HG03103 (cell line): ENCODE measurements around the gene SRP68.
"Not testable (repeated sequence)": the region's sequence is repeated elsewhere in the genome, so short reads cannot be mapped to it uniquely, and the experiment has no call there.

Experiments
- ATAC-seq: cut with Tn5 transposase; IDR thresholded peaks from one replicate; pipeline ENCODE4 v1.9.1; 2021; ENCODE audit warnings: low read depth; ENCODE audit not compliant: unreplicated experiment

The SRP68 gene

DNA sequence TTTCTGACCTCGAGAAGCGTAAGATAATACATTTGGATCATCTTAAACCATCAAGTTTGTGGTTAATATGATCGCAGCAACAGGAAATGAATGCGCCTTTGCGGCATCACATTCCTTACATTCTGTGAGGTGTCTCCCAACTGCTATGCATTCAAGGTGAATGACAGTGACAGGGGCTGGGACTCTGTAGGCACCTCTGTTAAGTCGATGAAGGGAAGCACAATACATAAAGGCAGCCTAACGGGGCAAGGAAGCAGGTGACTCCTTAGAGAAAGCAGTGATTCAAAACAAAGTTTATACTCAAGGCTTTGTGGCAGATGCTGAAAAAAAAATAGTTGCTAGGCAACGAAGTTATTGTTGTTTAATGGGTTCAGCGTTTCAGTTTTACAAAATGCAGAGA lies 23.6 kb downstream of the SRP68 start:
- ATAC-seq = no peak

DNA sequence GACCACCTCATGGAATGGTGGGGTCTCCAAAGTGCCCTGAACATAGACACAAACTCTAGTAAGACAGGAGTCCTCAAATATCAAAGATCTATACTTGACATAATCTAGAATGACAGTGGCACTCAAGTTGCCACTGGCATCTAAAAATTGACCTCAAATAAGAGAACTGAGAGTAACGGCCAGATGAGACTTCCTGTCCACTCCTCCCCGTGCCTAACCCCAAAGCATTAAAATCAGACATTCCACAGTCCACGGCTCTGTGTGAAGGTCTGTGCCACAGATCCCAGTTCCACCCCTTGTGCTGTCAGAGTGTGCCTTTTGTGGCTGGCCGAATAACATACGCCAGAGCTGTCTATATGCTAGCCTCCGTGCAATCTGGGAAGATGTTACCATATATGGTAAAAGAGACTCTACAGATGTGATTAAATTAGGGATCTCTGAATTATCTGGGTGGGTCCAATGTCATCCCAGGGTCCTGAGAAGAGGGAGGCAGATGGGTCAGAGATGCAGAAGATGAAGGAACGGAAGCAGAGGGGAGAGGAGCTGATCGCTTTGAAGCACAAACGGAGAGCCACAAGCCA lies 24.2 kb downstream of the SRP68 start:
- ATAC-seq = no peak

DNA sequence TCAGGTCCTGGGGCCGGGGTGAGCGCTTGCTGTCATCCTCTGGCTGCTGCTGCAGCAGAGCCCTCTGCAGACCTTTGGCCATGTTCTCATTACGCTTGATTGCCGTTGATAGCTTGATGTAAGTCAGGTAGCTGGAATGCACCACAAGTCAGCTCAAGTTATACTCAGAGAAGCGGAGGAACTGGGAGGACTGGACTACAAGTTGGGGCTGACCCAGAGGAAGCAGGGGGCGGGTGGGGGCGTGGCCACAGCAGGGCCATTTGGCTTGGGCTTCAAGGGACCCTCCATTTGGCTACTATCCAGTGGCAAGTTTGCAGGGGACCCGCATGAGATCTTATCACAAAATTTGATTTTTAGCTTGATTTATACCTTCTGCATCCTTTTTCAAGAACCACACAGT lies 26.3 kb downstream of the SRP68 start:
- no peak for ATAC-seq

DNA sequence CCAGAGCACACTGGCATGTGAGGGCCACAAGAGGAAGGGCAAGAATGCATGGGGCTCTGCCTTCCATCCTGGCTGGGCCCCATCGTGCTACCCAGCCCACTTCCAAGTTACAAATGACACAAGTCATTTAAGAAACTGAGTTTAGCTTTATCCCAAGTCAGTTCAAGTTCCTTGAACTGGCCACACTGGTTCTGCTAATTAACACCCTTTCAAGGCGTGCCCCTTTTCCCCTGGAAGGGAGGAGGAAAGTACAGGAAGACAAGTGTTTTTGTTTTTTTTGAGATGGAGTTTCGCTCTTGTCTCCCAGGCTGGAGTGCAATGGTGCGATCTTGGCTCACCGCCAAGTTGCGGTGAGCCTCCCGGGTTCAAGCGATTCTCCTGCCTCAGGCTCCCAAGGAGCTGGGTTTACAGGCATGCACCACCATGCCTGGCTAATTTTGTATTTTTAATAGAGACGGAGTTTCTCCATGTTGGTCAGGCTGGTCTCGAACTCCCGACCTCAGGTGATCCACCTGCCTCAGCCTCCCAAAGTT lies 27.8 kb downstream of the SRP68 start:
- ATAC-seq = not testable (repeated sequence)

DNA sequence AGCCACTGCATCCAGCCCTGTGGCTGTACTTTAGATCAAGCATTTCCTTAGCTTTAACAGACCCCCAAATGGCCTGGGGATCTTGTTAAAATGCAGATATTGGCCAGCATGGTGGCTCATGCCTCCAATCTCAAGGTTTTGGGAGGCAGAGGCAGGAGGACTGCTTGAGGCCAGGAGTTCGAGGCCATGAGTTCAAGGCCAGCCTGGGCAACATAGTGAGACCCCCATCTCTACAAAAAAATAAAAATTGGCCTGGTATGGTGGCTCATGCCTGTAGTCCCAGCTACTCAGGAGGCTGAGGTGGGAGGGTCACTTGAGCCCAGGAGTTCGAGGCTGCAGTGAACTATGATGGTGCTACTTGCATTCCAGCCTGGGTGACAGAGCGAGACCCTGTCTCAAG lies 29.4 kb downstream of the SRP68 start:
- ATAC-seq = not testable (repeated sequence)

DNA sequence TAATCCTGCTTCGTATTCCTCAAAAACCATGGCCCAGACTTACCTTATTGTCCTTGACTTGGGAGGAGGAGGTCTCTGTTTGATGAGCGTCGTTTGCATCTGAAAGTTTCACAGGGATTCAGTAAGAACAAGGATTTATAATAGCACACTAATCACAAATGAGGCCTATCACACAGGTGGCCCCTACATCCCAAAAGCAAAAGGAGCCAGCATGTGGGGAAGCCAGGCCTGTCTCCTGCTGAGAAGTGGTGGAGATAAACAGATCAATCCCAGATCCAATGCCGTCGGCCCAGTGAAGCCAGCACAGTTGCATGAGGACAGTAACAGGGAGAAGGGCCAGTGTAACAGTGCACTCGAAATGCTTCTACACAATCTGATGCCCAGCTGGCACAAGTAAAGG lies 31.9 kb downstream of the SRP68 start:
- ATAC-seq = no peak

DNA sequence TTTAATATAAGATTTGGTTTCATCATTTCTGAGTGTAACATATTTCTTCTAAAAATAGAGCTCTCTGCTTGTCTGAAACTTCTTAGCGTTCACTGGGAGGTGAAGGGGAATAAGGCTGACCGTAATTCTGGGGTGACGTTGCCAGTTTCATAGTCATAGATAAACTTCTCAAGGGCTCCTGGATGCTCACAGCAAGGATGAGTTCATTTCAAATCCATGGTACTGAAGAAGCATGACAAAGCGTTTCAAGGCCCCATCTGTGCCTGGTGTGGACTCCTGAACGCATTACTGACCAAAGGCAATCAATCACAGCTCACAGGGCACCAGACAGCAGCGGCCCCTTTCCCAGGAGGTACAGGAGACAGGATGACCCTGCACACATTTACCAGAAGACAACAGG lies 33.2 kb downstream of the SRP68 start:
- ATAC-seq = no peak

DNA sequence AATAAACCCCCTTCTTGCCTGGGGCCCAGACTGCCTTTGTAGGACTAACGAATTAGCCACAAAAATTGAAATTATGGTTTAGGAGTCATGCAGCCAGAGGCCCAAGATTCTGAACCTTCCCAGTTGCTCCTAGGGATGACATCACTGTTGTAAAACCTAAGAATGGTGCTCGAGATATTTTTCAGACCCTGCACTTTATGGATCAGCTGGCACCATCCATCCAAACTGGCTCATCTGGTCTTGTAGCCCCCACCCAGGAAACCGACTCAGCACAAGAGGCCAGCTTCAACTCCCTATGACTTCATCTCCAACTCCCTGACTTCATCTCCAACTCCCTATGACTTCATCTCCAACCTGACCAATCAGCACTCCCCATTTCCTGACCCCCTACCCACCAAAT lies 34.3 kb downstream of the SRP68 start:
- no peak for ATAC-seq

DNA sequence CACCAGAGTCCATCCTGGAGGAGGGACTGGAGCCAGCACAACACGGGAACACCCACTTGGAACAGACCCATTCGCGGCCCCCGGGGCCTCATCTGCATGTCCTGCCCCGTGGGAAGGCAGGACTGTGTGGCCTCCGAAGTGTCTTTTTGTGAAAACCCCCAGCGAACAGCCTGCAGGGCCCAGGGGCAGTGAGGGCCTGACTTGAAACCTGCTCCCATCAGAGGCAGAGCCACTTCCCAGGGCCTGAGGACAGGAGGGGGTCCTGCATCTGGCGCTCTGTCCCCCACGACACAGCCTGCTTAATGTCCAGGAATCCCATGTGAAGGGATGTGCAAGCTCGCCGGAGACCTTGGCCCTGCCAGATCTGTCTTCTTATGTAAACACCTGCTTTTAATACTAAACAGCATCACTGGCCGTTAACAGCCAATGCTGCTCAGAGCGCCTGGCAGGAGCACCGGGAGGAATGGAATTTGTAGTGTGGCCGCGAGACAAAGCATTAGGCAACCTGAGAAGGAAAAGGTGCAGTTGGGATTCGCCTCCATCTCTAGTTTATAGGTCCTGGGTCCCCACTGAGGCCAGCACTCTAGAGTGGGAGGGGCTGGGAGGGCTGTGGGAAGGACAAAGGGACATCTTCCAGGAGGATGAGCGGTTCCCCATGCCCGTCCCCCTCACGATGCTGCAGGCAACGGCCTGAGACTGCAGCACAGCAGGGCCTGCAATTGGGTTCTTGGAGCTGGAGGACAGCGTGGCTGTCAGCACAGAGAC lies 35.6 kb downstream of the SRP68 start:
- ATAC-seq = no peak

DNA sequence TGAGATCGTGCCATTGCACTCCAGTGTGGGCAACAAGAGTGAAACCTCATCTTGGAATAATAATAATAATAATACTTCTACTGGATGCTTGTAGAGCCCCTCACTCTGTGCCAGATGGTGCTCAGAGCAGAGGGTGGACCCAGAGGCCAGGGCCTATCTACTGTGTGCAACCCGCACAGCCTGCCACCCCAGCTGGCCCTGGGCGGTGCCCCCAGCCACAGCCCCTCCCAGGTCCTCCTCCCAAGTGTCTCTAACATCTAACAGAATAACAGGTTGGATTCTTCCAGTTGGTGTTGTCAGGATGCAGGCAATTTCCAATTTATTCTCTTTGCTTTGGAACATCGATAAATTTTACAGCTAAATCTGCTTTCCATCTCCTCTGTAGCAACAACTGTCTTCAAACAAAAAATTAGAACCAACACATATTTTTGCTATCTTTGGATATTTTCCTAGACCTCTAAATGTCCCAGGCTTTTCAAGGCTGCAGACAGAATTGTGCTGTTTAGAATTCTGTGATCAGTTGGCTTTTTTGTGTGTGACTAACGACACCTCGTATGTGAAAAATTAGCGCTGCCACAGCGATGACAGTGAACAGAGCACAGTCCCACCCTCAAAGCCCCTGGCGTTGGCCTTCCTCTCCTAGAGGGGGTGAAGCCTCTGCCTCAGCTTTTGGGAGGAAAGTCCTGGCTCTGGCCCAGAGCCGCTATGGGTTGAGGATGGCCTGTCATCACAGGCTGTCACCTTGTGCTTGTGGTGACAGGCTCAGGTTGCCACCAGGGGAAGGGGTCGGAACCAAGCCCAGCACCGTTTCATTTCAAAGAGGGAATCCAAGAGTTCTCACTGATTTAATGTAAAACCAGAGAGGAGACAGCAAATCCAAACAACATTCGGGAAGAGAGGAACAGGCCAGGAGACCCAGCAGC lies 37.6 kb downstream of the SRP68 start:
- no peak for ATAC-seq

DNA sequence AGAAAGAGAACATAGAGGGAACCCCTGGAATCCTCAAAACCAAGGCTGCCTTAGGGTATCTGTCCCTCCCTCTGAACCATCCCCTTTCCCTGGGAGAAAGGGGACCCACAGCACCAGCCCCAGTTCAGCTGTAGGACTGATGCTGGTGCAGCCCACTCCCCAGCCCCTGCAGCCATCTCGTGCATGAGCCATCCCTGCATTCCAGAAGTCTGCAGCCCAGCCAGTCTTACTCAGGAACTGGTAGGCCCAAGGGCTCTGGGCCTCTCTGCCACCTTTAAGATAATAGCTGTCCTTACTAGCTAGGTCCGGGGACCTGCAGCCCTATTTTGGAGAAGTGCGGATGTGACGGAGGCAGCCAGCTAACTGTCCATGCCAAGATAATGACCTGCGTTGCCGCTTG lies 39.2 kb downstream of the SRP68 start:
- ATAC-seq = no peak

DNA sequence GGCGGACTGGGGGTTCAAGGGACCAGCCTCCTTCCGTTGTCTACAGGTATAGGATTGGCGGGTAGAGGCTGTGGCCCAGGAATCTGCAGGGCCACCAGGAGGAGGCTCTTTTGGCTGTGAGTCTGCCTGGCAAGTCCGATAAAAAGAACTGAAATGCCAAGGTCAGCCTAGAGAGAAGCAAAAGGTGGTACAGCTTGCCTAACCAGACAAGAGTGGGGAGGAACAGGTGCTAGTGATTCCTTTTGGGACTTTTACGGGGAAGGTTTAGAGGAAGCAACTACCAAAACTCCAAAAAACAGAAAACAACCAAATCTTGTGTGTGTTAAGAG lies 39.6 kb downstream of the SRP68 start:
- ATAC-seq = no peak

DNA sequence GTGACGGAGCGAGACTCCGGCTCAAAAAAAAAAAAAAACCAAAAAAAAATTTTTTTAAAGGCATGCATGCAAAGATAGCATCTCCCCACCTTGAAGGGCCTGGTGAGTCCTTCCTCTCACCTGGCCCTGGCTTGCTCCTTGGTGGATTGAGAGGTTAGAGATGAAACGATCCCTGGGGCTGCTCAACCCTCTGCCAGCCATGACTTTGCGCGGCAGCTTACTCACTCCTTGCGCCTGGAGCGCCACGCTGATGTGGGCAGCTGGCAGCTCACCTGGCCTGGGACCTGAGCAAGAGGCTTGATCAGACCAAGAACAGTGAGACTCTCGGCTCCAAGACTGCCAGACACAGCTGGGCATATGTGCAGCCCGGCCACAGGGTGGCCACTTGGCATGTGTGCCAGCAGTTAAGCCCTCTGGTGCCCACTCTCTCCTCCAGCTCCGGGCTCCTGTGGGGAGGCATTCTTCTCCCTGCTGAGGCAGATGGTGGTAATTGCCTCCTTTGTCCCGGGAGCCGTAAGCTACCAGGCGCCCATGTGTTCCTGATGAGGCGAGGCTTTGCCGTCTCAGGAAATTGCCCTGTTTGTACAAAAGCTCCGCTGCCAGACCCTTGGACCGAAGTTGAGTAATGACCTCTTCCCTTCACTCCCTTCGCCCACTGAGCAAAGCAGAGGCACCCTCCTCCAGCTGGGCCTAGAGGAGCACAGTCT lies 40.1 kb downstream of the SRP68 start:
- no peak for ATAC-seq

DNA sequence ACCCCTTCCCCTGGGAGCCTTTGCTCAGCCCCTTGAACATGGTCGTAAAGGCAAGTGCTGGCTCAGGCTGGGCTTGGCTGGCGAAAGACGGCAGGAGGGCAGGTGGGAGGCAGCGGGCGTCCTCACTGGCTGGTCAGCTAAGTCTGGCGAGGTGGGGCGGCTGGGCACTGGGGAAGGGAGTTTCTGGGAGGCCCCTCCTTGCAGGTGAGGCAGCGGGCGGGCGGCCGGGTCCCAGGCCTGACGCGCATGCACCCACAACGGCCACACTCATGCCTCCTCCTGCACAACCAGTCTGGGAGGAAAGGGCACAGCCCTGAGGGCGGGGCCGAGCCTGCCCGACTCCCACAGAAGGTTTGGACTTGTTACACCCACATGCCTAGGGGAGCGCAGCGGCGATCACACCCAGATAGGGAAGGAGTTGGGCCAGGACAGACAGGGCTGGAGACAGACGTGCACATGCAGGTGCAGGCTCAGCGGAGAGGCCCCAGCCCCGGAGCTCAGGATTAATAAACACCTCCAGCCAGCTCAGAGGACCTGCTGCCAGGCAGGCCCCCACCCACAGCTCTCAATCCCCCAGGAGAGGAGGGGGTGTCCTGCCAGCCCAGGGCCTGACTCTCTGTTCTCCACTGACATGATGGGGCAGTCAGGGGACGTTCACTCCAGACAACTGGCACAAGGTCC lies 45.0 kb downstream of the SRP68 start, which contains the start of gene EVPL:
TSS of gene EVPL (minus strand) at position 148 of the 681 bp plus-strand sequence. CDS start at position 40, 108 bp downstream.
- no peak for ATAC-seq

DNA sequence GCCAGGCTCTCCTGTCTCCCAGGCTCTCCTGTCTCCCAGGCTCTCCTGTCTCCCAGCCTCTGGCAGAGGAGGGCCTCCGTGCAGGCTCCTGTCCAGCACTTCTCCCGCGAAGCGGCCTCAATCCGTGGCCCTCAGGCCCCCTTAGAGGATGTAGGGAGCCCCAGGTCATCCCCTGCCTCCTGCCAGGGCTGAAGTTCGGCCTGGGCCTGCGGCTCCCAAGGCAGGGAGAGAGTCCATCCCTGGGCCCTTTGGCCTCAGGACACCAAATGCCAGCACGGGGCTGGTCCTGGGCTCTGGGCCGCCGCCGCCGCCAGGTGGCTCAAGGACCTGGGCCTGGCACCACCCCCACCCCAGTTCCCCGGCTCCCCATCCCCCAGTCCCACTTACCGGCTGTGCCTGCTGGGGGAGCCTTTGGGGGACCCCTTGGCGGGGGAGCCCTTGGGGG lies 45.6 kb downstream of the SRP68 start:
- ATAC-seq = no peak

DNA sequence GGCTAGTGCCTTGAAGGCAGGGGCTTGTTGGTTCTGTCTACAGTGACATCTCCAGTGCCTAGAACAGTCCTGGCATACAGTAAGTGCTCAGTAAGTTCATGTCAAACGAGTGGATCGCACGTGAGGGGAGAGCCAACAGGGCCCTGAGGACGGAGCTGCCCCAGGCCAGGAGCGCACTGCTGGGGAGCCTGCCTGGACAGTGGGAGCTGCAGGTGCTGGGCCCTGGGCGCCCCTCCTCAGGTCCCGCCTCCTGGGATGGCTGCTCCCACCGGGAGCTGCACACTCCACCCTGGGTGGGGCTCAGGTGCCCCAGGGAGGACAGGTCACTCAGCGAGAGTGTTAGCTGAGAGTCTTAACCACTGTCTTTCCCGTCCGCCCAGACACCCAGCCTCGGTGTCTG lies 47.0 kb downstream of the SRP68 start:
- no peak for ATAC-seq

DNA sequence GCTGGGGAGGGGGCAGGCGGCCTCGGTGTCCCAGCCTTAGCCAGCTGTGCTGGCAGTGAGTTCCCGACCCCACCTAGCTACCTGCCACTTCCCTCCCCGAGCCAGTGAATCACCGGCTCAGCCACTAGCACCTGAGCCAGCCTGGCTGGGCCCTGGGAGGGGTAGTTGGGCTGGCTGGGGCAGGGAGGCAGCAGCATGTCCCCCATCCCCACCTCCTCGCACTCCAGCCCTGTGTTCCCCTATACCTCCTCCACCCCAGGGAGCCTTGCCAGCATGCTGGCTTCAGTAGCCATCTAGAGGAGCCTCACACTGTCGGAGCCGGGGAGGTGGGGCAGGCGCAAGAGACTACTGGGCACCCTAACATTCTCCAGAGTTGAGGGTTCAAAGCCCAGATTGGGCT lies 48.0 kb downstream of the SRP68 start:
- no peak for ATAC-seq

DNA sequence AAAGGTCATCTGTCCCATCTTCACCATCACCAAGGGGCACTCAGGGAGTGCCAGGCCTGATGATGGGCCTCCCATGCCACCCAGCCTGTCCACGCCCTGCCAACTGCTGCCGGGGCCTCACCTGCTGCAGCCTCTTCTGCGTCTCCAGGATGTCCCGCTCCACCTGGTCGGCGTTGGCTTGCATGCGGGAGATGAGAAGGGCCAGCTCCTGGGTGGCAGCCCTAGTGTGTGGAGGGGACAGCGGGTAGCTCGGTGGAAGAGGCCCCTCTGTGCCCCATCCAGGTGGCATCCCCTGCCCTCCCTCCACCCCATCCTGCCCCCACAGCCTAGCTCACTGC lies 48.4 kb downstream of the SRP68 start:
- no peak for ATAC-seq

DNA sequence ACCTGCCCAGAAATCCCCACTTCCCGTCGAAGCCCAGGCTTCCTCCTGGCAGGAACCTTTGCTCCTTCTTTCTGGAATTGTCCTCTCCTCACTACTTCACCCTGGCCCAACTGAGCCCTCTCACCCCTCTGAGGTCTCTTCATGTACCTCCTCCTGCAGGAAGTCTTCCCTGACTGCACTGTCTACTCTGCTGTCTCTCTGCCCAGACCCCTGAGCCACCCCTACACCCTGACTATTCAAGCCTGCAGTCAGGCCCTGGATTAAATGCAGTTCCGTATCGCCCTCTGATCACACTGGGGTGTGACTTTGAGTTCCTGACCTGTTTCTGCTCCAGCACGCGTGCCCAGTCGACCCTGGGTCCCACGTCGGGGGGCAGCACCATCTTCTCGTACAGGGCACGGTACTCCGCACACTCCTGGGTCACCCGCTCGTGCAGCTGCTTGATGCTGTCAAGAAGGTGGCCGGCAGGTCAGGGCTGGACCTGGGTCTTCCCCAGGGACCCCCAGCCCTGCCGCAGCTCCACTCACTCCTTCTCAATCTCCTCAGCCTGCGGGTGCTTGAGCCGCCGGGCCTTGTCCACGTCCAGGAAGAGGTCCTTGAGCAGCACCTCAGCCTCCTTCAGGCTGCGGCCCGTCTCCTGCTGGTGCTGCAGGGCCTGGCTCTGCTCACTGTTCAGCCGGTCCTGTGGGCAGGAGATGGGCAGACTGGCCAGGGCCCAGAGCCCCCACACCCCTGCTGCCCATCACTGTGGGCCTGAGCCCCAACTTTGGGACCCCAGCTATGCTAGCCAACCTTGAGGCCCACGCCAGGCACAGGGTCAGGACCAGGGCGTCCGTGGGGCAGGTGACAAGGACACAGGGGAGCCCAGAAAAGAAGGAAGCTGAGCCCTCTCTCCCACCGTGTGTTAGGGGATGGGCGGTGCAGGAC lies 49.1 kb downstream of the SRP68 start:
- ATAC-seq = no peak
